HG03571 (cell line): ENCODE measurements around the gene SH2B3.

Experiments
- ATAC-seq: cut with Tn5 transposase; IDR thresholded peaks from one replicate; pipeline ENCODE4 v1.9.1; 2021; ENCODE audit not compliant: unreplicated experiment

The SH2B3 gene

DNA sequence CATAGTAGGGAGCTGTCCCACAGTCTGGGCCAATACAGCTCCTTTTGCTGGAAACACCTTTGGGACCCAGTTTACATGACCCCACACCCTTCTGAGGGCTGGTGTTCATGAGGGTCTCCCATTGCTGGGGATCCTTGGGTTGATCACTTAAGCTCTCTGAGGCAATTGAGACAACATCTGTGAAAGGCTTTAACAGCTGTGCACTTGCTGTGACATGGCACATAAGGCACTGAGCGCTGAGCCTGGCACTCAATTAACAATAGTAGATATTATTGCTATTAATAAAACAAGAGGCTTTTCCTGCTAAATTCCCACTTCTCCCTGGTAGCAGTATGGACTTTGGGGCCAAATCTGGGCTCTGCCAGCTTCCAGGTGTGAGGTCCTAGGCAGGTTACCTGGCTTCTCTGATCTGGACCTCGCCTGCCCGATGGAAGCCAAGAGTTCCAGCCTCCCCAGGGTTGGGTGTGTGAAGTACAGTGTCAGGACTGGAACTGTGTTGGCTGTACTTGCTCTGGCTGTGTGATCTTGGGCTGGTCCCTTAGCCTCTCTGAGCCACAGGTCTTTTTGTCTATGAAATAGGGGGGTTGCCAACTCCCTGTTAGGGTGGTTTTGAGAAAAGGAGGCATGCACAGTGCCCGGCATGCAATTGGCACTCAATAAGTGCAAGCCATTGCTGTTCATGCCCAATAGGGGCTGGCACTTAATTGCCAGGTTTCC lies 3.1 kb downstream of the SH2B3 start:
- ATAC-seq: no peak

DNA sequence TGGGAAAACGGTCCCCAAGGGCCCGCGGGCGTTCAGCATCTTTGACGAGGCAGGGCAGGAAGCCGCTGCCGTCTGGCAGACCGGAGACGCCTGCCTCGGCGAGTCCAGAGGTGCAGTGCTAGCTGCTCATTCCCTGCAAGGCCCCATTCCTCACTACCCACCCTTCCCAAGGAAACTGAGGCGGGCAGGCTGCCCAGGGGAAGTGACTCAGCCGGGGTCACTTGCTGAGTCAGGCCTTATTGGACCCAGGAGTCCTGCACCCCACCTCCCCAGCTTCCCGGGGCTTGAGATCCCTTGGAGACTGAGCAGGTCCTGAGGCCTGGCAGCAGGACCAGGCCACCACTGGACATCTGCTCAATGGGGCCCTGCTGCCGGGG lies 3.7 kb downstream of the SH2B3 start:
- ATAC-seq: no peak

DNA sequence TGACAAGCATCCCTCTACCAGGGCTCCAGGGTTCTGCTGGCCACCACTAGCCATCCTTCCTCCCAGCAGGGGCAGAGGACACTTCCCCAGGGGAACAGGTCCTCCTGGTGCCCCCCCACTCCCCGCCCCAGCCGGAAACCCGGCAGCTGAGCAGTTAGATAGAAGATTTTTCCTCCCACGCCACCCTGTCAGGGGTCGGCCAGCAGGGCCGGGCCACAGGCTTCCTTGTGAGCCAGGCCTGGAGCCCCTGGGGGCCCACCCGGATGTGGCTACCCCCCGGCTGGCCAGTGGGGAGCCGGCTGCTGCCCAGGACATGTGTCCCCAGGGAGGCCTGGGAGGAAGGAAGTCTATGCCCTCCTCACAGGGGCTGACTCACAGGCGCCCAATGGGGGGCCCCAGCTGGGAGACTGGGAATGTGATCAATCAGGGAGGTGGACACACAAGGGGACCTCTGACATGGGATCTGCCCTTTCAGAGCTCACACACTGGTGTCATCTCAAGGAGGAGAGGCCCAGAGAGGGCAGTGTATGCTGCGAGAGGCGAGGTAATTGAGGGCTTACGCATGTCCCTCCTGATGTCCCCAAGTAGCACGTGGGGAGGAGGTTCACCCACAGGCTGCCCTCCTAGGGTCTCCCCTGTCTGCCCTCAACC lies 4.2 kb downstream of the SH2B3 start:
- ATAC-seq: no peak

DNA sequence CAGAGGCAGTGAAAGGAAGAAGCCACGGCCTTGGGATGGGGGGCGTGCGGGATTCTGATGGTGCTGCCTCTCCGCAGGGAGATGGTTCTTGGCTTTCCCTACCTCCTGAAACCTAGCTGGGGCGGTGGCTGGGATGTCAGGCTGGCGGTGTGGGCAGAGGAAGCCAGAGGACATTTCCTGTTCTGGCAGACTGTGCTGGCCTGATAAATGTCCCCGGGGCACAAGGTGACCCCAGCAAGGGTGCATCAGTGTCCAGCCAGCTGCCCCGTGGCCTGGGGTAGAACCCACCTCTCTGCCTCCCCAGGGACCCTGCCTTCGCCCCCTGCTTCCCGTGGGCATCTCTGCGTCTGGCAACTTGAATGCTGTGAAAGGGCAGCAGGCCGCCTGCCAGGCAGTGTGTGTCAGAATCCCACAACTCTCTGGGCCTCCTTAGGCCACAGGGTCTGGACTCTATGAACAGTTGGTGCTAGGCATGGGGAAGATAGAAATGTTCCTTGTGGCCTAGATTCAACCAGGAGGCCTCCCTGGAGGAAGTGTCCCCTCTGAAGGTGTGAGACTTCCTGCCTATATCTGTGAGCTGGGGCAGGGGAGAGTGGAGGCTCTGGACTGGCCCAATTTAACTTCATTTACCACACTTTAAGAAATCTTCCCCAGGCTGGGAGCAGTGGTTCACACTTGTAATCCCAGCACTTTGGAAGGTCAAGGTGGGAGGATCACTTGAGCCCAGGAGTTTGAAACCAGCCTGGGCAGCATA lies 4.9 kb downstream of the SH2B3 start:
- ATAC-seq: no peak

DNA sequence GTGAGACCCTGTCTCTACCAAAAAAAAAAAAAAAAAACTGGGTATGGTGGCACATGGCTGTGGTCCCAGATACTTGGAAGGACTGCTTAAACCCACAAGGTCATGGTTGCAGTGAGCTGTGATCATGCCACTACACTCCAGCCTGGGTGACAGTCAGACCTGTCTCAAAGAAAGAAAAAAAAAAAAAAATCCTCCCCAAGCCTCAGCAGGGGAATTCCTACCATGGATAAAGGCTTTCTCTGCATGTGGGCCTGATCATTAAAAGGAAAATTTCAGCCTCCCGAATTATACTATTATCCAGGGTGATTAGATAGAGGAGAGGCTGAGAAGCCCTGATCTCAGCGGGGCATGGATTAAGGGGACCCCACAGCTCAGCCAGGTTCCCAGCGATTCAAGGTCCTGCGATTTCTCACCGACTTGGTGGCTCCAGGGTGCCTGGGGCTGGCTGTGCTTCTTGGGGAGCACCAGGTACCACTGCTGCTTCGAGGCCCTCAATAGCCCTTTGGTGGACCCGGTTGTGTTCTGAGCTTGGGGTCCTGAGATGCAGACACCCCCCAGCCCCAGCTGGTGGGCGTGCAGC lies 5.6 kb downstream of the SH2B3 start:
- no peak for ATAC-seq

DNA sequence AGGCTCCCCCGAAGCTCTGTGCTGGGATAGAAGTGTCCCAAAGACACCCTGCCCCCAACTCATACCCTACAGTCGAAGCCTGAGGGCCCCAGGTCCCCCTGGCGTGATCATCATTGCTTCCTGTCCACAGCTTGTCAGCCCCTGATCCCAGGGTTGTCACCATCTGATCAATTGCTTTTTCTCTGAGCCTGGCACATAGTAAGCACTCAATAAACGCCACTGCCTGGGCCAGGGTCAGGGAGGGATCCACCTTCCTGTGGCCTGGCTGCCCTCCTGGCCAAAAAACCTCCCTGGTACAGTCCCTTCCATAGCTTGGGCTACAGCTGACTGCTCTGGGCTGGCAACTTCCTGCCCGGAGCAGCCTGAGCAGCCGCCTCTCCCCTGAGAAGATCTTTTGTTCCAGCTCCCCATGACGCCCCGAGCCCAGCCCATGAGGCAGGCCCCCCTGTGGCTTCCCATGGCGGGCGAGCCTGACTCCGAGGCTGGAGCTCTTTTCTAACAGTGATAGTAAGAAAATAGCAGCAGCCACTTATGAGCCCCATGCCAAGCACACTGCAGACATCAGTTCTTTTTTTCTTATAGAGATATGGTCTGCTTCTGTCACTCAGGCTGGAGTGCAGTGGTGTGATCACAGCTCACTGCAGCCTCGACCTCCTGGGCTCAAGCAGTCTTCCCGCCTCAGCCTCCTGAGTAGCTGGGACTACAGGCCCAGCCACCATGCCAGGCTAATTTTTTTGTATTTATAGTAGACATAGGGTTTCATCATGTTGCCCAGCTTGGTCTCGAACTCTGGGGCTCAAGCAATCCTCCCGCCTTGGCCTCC lies 6.5 kb downstream of the SH2B3 start:
- ATAC-seq: no peak

DNA sequence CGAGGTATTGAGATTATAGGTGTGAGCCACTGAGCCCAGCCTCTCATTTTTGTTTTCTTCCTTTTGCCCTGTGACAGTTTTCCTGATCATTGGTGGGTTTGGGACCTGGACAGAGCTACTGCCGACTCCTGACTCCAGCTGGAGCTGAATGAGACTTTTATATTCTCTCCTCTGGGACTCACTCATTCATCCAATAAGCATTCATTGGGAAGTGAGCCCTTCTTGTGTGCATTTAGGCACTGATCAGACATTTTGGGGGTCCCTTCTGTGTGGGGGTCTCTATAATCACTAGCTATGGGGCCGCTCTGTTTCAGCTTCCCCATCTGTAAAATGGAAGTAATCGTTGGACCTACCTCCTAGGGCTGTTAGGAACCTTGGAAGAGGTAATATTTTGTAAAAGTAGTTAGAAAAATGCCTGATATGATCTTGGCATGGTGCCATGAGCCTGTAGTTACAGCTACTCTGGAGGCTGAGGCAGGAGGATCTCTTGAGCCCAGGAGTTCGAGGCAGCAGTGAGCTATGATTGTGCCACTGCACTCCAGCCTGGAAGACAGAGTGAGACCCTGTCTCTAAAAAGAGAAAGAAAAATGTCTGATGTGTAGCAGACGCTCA lies 7.2 kb downstream of the SH2B3 start:
- ATAC-seq: no peak

DNA sequence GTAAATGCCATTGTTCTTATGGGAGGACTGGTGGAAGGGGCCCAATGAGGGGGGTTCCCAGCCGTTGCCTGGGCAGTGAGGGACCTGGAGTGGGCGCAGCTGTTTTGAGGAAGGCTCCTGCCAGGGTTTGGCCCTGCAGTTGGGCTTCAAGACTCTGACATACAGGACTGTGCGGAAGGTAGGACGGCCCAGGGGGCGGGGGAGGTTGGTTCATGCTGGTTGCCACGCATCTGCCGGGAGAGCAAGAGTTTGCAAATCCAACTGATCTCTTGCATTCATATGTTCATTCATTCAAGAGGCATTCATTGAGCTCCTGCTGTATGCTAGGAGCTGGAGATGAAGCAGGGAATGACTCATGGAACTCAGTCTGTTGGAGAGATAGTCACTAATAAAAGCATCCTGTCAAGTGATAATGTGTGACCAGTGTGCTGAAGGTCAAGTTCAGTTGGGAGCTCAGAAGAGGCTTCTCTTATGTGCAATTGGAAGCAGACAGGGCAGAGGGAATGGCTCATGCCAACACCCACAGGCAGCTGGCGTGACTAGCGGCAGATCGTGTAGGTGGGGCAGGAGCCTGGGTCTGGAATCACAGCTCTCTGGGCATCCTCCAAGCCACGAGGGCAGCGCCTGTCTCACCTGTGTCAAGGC lies 7.8 kb downstream of the SH2B3 start:
- ATAC-seq: no peak

DNA sequence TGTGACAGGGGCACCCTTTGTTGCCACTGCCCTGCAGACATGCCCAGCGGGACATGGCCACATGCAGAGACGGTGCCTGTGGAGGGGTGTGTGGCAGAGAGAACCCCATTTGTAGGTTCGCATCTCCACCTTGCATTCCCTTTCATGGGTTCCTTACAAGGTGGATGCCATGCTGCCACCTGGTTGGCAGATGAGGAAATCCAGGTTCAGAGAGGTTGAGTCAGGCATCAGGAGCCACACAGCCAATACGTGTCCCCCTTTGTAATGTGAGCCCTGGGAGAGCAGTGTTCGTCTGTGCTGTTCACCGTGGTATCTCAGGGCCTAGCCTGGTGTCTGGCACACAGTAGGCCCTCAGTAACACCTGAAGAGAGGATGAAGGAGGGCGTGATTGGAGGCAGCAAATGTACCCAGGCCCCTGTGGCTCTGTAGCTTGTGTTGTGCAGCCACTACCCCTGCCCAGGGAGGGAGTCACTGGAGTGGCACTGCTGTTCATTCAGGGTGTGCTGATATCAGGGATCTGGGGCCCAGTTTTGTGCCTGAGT lies 9.1 kb downstream of the SH2B3 start:
- no peak for ATAC-seq

DNA sequence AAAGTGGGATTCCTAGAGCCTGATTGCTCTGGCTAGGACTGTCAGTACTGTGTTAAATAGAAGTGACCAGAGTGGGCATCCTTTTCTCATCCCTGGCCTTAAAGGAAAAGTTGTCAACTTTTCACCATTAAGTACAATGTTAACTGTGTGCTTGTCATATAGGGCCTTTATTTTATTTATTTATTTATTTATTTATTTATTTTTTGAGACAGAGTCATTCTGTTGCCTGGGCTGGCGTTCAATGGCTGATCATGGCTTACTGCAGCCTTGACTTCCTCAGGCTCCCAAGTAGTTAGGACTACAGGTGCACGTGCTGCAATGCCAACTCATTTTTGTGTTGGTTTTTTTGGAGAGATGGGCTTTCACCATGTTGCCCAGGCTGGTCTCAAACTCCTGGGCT lies 11.6 kb downstream of the SH2B3 start:
- no peak for ATAC-seq

DNA sequence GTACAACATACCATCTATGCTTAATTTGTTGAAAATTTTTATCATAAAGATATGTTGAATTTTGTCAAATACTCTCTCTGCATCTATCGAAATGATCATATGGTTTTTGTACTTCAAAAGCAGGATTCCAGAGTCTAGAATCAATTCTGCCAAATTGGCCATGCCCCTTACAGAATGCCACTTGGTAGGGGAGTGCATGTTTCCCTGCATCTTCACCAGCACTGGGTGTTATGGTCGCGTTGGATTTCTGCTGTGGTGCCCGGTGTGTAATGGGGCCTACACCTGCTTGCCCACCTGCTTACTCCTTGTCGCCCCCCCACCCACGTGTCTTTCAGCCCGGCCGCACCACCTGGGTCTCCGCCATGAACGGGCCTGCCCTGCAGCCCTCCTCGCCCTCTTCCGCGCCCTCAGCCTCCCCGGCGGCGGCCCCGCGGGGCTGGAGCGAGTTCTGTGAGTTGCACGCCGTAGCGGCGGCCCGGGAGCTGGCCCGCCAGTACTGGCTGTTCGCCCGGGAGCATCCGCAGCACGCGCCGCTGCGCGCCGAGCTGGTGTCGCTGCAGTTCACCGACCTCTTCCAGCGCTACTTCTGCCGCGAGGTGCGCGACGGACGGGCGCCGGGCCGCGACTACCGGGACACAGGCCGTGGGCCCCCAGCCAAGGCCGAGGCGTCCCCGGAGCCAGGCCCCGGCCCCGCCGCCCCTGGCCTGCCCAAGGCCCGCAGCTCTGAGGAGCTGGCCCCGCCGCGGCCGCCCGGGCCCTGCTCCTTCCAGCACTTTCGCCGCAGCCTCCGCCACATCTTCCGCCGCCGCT lies 12.3 kb downstream of the SH2B3 start:
- no peak for ATAC-seq

DNA sequence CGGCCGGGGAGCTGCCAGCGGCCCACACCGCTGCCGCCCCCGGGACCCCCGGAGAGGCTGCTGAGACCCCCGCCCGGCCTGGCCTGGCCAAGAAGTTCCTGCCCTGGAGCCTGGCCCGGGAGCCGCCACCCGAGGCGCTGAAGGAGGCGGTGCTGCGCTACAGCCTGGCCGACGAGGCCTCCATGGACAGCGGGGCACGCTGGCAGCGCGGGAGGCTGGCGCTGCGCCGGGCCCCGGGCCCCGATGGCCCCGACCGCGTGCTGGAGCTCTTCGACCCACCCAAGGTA lies 12.8 kb downstream of the SH2B3 start:
- no peak for ATAC-seq

DNA sequence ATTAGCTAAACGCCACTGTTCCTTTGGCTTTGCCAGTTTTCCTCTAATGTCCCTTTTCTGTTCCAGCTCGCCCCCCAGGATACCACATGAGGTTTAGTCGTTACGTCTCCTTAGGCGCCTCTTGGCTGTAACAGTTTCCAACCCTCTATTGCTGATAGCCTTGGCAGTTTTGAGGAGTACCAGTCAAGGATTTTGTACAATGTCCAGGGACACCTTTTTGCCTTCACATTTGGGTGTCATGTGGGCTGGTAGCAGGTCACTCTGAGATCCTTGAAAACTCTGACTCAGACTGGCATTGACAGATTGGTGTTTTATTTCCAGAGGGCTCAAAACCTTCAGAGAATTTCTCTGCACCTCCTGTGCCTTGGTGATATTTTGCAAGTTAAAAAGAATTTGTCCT lies 14.1 kb downstream of the SH2B3 start:
- ATAC-seq: no peak

DNA sequence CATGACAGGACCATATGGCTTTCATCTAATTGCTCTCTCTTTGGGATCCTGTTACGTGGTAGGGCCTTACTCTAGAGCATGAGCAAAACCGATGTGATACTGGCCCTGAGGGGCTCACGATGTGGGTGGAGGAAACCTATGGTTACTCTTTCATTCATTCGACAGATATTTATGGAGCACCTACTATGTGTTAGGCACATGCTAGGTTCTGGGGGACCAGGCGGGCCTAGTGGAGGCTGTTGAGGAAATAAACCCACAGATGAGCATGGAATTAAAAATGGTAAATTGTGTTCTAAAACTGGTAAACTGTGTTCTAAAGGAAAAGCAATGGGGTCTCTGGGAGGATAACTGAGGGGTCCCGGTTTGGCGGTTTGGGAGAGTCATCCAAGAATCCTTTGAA lies 14.8 kb downstream of the SH2B3 start:
- no peak for ATAC-seq

DNA sequence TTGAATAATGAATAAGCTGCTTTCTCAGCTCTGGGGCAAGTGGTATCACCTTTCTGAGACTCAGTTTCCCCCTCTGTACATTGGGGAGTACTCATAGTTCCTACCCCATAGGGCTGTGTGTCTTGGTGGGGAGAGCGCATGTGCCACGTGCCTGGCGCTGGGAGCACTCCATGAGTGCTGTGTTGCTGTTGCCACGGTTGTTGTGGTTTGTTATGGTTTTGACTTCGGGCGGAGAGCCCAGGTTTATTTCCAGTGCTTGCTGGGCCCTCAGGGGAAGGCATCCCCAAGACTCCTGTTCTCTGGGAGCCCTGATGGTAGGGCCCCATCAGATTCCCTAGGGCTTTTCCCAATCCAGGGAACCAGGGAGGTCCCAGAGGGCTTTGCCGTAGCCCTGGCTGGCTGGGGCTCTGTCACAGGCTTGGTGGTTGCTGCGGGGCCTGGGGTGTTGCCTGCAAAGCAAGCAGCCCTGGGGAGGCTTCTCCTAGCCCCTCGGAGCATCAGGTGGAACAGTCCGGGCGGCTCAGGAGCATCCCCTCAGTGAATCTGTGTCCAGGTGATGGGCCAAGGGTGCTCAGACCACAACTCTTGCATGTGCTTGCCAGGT lies 18.6 kb downstream of the SH2B3 start:
- no peak for ATAC-seq

DNA sequence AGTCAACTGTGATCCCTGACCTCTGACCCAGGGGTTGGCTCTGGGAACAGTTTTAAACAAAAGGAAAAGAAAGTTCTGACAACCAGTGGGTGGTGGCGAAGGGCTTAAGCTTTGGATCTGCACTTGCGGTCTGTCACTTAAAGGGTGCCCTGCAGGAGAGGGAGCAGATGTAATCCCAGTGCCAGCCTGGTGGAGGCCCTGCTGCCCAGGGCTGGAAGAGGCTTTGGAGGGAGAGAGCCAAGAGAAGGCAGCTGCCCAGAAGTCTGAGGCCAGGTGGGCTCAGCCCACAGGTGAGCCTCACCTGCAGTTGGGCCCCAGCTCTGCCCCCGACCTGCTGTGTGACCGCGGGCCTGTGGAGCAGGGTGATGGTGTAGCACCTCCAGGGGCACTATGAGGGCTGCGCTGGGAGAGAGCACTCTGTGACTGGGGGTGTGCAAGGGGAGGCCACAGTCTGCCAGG lies 19.1 kb downstream of the SH2B3 start:
- ATAC-seq: no peak

DNA sequence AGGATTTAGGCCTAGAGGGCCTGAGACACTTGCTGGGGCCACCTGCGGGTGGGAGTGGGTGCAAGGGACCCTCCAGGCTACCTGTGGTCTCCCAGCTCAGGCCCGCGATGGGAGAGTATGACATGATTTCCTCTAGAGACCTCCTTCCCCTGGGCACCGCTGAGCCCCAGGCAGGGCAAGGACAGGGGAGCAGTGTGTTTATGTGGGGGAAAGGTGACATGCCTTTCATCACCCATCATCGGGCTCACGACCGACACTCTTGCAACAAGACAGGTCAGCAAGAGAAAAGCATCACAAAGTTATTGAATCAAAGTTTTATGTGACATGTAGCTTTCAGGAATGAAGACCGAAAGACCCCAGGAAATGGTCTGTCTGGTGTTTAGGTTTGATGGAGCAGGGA lies 19.9 kb downstream of the SH2B3 start:
- no peak for ATAC-seq

DNA sequence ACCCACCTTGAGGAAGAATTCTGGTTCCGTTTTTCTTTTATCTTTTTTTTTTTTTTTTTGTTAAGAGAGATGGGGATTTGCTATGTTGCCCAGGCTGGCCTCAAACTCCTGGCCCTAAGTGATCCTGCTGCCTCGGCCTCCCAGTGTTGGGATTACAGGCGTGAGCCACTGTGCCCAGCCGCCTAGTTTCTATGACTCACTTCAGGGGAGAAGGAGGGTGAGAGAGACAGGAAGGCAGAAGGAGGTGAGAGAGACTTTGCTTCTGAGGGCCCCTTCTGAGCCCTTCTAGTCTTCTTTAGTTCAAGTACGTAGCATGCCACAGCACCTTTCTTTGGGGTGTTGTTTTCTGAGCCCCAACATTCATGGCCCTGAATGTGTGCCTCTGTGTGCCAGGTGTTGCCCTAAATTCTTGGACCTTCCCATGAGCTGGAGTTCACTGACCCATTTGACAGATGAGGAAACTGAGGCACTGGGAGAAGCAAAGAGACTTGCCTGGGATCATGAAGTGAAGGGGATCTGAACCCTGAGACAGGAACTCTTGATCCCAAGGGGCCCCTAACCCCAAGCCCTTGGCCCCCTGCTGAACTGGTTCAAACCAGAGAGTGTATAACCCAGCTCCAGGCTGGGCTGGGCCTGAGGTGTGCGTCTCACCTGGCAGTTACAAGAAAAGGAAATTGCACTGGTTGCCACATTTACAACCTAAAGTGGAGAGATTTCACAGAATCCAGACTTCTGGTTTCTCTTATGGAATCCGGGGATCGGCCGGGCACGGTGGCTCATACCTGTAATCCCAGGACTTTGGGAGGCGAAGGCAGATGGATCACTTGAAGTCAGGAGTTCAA lies 20.8 kb downstream of the SH2B3 start:
- ATAC-seq: no peak
